GM19452 (cell line): ENCODE measurements around the gene AP3D1.

Experiments
- ATAC-seq: cut with Tn5 transposase; IDR thresholded peaks from one replicate; pipeline ENCODE4 v1.9.1; 2021; ENCODE audit not compliant: unreplicated experiment

AP3D1 gene

DNA sequence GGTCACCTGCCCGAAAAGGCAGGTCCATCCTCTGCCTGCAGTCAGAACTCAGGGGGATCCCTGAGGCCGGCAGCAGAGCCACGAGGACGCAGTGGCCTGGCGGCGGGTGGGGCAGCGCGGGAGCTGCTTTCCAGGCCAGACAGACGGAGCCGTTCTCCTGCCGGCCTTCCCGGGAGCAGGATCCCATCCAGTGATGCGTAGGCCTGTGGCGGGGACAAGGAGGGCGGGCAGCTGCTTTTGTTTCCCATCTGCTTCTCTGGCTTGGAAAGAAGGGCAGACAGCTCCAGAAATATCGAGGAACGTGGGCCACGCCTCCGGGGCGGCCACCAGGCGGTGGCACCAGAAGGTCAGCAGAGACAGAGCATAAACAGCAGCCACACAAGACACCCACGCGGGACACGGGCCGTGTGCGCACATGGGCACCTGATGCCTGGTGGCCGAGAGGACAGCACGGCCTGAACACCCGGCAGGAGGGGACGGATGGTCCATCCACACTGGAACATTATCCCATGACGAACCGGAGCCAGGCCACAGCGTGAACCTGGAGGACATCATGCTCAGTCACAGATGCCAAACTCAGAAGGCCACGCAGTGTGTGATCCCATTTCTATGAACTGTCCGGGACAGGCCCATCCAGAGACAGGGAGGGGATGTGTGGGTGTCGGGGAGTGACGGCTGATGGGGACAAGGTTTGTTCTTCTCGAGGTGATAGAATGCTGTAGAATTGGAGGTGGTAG lies 86.4 kb downstream of the AP3D1 start:
- no peak for ATAC-seq

GRCh38 chr19:2064395-2064787 lies 87.0 kb downstream of the AP3D1 start:
- no peak for ATAC-seq

- no peak for ATAC-seq
Measured at GRCh38 chr19:2063824-2064223, 87.5 kb downstream of the AP3D1 start.

DNA sequence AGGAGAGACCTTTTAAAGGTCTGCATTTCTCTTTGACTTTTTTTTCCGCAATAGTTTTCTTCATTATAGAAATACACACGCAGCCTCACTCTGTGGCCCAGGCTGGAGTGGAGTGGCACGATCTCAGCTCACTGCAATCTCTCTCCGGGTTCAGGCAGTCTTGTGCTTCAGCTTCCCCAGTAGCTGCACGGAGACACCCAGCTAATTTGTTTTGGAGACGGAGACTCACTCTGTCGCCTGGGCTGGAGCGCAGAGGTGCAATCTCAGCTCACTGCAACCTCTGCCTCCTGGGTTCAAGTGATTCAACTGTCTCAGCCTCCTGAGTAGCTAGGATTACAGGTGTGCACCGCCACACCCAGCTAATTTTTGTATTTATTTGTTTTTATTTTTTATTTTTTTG lies 88.6 kb downstream of the AP3D1 start:
- ATAC-seq: no peak

DNA sequence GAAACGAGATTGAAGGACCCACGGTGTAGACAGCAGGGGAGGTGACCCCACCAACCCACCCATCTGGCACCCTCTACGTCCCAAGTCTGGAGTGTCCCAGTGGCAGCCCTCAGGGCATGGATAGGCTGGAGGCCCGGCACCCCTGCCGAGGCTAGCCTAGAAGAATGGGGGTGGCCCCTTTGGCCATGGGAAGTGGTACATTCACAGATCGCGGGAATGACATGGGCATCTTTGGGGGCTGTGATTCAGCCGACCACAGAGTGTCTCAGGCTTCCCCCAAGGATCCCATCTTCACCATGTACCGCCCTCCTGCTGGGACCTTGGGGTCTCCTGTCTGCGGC lies 89.0 kb downstream of the AP3D1 start:
- no peak for ATAC-seq

- peak; percentile 65 for ATAC-seq
Measured at GRCh38 chr19:2061495-2062388, 89.6 kb downstream of the AP3D1 start.

- ATAC-seq: peak; percentile 19
Measured at GRCh38 chr19:2060884-2061494, 90.4 kb downstream of the AP3D1 start.

DNA sequence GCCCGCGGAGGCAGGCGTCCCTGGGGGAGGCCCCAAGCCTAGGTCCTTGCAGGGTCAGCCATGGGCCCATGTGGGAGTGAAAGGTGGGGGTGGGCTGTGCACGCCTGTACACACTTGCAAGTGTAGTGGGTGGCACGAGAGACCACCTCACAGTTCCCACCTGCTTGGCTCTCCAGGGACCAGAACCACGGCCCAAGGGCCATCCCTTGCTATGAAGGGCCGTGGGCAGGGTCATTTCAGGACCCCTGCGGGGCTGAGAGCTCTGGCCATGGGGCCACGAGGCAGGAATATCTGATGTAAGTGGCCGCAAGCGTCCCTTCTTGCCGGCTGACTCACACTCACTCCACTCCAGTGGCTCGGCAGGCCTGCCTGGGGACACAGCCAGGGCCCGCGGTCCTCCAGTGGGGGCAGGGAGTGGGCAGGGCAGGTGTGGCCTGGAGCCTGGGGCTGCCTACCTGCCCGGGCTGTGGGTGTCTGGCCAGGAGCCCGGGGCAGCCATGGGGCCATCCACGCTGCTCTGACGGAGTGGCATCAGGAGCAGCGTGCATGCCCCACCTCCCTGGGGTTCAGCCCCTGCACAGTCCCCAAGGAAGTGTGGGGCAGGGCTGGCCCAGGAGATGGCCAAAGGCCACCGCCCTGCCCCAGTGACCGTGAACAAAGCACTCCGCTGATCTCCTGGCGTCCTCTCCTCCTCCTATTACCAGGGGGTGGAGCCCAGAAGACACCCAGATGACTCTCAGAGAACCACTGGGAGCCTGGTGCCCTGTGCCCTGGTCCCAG lies 91.8 kb downstream of the AP3D1 start:
- ATAC-seq: no peak

DNA sequence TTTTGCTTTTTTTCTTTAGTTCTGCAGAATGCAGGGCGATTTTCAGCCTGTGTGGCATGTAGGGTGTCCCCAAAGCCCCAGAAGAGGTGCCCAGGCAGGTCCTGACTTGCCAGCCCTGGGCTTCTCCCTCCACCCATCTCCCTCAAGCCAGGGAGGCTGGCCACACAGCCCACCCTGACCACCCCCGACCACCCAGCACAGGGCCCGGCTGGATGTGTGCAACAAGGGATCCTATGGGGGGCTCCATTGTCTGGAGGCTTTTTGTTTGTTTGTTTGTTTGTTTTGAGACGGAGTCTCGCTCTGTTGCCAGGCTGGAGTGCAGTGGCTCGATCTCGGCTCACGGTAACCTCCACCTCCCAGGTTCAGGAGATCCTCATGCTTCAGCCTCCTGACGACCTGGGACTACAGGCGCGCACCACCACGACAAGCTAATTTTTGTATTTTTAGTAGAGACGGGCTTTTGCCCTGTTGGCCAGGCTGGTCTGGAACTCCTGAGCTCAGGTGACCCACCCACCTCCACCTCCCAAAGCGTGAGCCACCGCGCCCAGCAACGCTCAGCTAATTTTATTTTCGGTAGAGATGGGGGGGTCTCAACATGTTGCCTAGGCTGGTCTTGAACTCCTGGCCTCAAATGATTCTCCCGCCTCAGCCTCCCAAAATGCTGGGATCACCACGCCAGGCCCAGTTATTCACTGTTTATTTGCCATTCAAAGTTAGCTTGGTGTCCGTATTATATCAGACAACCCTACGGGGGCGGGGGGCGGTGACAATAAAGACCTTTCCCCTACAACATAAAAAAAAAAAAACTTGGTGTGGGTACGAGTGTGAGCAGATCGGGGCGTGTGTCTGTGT lies 92.6 kb downstream of the AP3D1 start:
- no peak for ATAC-seq

DNA sequence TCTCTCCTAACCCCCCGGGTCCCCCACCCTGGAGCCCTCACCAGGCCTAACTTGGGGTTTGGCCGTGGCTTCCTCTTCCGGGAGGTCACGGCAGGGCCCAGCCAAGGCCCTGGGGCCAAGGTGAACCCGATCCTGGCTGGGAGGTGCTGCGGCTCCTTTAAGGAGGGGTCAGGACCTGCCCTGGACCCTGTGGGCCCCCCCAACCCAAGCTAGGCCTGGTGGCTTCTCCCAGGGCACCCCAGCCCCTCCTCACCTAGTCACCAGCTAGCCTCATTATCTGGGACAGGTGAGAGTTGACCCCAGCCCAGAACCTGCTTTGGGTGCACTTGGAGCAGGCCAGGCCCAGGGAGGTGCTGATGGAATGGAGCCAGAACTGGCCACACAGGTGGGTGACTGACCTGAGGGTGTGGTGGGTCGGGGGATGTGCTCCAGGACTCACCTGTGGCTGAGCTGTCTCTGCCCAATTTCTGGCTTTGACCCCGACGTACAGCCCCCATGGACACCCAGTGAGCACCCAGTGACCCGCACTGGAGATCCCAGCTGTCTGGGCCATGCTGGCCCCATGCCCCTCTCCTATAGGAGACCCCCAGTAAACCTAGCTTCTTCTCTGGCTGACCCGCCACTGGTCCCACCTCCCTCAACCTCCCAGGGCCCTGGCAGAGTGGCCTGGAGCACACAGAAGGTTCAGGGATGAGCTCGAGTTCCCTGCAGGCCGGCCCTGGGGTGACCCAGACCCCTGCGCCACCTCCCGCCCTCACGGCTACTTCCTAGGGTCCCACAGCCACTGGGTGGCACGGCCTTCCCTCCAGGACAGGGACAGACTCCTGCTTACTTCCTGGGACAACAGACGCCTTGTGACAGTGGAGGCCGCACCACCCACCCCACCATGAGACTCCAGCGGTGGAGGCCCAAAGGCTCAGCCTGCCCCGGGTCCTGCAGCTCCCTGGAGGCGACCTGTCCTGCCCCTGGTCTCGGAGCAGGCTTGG lies 93.6 kb downstream of the AP3D1 start:
- no peak for ATAC-seq

- ATAC-seq: no peak
Measured at GRCh38 chr19:2056837-2057192, 94.6 kb downstream of the AP3D1 start.

GRCh38 chr19:2055931-2056836 lies 95.2 kb downstream of the AP3D1 start:
- ATAC-seq: no peak

DNA sequence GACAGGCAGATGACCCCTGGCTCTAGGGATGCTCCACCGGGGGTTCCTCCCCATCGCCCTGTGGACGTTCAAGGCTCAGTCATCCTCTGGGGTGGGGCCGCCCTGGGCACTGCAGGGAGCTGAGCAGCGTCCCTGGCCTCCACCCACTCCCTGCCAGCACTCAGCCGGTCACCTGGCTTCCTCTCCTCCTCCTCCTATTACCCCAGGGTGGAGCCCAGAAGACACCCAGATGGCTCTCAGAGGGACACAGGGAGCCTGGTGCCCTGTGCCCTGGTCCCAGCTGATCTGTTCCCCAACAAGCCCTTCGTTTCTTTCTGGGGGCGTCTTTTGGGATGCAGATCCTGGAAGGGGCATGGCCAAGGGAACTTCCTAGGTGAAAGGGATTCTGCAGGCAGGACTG lies 96.6 kb downstream of the AP3D1 start:
- ATAC-seq: no peak

DNA sequence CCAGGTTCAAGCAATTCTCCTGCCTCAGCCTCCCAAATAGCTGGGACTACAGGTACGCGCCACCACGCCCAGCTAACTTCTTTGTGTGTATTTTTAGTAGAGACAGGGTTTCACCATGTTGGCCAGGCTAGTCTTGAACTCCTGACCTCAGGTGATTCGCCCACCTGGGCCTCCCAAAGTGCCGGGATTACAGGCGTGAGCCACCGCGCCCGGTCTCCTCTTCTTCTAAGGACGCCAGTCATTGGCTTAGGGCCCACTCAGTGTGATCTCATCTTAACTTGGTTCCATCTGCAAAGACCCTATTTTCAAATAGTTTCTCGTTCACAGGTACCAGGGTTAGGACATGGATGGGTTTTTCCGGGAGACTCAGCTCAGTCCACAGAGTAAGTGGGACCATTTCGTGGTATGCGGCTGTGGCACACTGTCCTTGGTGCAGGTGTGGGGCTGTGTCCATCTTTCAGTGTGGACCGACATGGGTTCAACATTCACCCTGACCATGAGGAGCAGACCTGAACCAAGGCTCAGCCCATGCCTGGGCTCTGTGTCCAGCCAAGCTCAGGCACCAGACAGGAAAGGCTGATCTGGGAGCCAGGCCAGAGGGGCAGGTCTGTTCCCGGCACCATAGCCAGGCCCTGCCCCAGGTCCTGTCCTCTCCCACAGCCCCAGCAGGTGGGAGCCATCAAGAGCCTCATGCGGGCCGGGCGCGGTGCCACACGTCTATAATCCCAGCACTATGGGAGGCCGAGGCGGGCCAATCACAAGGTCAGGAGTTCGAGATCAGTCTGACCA lies 97.6 kb downstream of the AP3D1 start:
- ATAC-seq: no peak

DNA sequence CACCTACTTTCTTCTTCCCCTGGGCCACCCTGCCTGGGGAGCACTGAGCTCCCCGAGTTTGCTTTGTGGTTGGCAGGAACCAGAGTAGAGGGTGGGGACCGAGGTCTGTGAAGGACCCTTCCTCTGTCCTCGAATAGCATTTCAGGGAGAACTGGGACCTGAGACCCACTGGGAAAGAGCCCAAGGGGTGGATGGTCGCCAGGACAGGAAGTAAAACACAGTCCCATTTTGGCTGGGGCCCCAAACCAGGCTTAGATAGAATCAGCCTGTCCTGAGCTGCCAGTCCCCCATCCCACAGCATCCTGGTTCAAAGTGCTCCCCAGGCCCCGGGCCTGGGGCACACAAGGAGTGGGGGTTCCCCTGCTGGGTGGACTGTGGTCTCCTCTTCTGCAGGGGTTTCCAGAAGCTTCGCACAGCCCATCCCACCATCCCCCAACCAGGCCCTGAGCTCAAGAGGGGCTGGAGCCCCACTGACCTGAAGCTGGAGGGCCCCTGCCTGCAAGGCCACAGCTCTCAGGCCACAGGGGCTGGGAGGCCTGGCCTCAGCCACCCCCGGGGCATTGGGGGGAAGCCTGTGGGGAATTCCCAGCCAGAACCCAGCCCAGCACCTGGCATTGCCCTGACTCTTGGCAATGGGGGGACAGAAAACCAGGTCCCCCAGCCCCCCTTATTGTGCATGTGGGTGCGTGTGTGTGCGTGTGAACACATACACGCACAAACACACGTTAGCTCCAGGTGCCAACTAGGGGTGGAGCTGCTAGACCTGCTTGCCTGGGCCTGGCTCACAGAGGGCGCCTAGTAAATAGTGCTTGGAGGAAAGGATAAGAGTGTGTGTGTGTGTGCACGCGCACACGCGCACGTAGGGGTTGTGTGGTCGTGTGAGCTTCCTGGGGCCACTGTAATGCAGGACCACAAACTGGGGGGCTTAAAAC lies 99.3 kb downstream of the AP3D1 start:
- no peak for ATAC-seq
